GM18867 (cell line): ENCODE results near the gene RMND5B.
"Not testable (repeated sequence)": the region's sequence is repeated elsewhere in the genome, so short reads cannot be mapped to it uniquely, and the experiment has no call there.

ENCODE experiments used
- ATAC-seq: cut with Tn5 transposase; IDR thresholded peaks from one replicate; pipeline ENCODE4 v1.9.1; 2021; ENCODE audit warnings: mild to moderate bottlenecking, moderate library complexity; ENCODE audit not compliant: unreplicated experiment

The RMND5B gene

DNA sequence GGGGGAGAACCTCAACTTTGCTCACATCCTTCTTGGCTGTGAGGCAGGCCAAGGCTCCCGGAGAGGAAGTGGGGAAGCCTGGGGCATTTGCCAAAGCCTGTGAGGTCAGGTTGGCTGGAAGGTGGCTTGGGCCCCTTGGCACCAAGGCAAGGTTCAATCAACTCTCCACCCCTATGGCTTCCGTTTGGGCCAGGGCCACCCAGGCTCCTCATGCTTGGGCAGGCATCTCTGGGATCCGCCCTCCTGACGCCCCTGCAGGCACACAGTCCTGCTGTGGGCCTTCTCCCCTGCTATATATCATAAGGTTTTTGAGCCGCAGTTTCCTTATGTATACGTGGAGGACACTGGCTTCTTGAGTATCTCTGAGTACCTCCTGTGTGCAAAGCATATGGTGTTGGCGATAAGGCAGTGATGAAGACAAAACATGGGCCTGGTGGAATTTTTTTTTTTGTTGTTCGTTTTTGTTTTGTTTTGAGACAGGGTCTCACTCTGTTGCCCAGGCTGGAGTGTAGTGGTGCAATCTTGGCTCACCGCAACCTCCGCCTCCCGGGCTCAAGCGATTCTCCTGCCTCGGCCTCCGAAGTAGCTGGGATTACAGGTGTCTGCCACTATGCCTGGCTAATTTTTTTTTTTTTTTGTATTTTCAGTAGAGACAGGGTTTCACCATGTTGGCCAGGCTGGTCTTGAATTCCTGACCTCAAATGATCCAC is 3.4 kb upstream of the RMND5B start:
- not testable (repeated sequence) for ATAC-seq

DNA sequence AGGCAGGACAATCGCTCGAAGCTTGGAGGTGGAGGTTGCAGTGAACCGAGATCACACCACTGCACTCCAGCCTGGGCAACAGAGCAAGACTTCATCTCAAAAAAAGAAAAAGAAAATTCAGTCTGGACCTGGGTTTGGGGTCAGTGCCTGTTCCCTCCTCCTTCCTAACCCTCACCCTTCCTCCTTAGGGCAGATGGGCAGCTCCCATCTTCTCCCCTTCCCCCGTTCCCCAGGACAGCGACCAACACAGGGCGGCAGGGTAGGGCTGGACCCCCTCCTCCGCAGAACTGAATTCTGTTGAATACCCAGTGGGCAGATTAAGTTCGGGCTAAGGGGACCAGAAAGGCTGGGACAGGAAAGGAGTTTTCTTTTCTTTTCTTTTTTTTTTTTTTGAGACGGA is 1.5 kb upstream of the RMND5B start:
- no peak for ATAC-seq

DNA sequence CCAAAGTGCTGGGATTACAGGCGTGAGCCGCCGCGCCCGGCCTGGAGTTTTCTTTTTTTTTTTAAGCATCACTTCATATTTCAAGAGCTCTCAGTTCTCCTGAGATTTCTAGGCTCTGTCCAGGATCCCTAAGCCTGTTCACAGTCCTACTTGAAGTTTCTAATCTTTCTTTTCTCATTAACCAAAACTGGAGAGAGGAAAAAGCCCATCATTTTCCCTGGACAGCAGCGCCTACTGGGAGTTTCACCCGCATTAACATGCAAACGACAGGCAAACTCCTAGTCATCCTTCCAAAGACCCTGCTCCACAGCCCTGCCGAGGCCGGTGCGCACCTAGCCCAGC is 609 bp upstream of the RMND5B start:
- ATAC-seq: not testable (repeated sequence)

DNA sequence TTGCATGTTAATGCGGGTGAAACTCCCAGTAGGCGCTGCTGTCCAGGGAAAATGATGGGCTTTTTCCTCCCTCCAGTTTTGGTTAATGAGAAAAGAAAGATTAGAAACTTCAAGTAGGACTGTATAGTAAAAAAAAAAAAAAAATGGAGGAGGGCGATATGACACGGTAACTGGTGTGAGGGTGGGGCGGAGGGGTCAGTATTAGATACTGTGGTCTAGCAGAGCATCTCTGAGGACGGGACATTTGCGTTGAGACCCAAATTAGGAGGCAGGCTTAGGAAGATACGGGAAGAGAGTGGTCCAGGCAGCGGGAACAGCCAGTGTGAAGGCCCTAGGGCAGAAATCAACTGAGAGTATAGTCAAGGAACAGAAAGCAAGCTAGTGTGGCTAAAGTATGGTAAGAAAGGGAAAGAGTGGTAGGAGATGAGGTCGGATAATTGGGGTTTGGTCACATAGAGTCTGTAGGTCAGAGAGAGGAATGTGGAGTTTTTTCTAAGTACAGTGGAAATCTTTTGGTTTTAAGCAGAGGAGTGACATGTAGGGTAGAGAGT is 707 bp downstream of the RMND5B start:
- ATAC-seq: no peak

DNA sequence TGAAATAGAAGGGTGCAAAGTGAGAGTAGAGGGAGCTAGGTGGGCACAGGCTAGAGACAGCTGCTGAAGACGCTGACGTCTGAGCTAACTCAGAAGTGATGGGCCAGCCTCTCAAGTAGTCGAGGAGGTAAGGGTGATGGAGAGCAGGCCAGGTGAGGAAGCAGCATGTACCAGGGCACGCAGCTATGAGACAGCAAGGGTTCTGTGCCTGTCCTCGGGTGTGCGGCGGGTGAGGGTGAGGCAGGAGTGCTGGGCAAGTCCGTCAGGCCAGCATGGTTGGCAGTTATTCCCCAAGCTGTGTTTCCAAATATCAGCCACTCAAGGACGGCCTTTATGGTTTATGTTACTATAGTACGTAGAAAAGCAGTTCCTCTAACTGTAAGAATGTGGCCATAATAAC is 6.2 kb downstream of the RMND5B start:
- no peak for ATAC-seq

DNA sequence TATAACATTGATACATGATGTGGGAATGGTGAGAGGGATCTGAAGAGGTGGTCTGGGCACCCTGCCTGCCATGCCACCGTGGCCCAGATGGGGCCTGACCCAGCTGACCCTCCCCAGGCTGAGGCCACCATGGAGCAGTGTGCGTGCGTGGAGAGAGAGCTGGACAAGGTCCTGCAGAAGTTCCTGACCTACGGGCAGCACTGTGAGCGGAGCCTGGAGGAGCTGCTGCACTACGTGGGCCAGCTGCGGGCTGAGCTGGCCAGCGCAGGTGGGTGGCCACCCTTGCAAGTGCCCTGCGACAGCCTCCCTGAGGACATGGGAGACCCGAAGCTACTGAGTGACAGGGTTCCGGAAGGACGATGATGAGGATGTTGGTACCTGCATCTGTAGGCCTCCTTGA is 7.2 kb downstream of the RMND5B start:
- no peak for ATAC-seq

DNA sequence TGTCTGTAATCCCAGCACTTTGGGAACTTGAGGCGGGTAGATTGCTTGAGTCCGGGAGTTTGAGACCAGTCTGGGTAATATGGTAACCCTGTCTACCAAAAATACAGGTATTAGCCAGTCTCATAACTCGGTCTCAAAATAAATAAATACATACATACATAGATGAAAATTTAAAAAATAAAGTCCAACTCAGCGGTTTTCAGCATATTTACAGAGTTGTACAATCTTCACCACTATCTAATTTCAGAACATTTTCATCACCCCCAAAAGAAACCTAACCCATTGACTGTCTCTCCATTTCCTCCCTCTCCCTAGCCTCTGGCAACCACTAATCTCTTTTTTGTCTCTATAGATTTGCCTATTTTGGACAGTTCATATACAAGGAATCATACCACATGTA is 10.7 kb downstream of the RMND5B start:
- no peak for ATAC-seq

DNA sequence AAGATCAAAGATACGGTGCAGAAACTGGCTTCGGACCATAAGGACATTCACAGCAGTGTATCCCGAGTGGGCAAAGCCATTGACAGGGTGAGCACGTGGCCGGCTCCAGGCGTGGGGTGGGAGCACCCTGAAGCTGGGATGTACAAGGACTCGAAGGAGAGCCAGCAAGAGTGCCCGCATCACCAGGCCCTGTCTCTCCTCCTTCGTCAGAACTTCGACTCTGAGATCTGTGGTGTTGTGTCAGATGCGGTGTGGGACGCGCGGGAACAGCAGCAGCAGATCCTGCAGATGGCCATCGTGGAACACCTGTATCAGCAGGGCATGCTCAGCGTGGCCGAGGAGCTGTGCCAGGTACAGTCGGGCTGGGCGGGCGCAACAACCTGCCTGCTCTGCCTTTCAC is 11.8 kb downstream of the RMND5B start:
- ATAC-seq: no peak

DNA sequence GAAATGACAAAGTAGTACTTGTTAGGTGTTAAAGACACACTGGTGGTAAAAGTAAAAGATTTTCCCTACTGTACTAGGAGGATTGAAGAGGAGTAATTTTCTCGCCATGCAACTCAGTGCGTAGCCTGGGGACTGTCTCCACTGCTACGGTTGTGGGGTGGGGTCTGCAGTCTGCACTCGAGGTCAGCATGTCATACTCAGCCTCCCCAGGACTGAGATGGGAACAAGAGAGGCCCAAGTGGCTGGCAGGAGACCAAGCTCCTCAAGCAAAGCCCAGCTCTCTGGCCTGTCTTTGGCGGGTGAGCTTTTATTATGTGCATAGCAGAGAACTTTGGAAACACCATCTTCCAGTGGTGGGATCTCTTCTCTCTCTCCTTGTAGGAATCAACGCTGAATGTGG is 12.4 kb downstream of the RMND5B start:
- no peak for ATAC-seq

DNA sequence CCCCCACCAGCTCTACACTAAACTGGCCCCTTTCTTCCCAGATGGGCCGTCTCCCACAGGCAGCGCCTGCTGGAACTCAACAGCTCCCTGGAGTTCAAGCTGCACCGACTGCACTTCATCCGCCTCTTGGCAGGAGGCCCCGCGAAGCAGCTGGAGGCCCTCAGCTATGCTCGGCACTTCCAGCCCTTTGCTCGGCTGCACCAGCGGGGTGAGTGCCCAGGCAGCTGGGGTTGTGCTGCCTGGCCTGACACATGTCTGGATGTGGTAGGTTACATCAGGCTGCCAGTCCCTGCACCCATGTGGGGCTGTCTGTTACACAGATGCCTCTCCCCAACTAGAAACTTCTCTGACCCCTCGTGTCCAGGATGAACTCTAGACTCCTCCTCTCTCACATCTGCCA is 13.1 kb downstream of the RMND5B start:
- ATAC-seq: no peak

DNA sequence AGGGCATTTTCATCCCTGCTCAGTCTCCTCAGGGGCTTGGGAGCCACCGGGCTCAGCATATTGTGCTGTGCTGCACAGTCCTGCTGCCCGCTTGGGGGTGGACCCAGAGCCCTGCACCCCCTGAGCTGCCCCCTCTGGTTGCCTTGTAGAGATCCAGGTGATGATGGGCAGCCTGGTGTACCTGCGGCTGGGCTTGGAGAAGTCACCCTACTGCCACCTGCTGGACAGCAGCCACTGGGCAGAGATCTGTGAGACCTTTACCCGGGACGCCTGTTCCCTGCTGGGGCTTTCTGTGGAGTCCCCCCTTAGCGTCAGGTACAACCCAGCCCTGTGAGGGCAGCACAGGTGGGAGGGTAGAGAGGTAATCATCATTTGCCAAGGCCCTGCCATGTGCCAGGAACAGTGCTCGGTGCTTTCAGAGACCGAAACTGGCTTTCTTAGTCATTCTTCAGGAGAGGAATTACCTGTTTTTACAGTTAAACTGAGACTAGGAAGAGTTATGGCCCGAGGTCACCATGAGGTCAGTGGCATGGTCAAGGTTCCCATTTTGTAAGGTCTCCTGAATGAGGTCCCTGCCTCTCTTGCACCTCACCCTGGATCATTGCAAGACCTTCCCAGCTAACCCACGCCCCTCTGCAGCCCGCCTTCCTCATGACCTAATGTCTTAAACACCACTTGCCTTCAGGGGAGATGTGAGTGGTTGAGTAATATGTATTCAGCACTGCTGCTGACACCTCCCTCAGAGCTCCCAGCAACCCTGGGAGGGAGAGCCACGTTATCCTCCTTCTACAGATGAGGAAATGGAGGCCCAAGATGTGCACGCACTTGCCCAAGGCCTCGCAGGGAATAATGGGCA is 15.4 kb downstream of the RMND5B start:
- ATAC-seq: no peak

DNA sequence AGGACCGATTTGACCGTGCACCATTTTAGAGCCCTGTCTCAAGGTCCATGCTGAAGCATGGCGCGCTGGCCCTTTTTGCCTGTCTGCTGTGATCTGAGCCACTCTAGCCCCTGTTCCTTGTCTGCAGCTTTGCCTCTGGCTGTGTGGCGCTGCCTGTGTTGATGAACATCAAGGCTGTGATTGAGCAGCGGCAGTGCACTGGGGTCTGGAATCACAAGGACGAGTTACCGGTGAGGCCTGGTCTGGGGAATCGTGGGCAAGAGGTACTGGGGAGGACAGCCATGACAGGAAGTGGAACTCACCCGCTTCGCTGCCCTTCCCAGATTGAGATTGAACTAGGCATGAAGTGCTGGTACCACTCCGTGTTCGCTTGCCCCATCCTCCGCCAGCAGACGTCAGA is 16.6 kb downstream of the RMND5B start:
- ATAC-seq: no peak

DNA sequence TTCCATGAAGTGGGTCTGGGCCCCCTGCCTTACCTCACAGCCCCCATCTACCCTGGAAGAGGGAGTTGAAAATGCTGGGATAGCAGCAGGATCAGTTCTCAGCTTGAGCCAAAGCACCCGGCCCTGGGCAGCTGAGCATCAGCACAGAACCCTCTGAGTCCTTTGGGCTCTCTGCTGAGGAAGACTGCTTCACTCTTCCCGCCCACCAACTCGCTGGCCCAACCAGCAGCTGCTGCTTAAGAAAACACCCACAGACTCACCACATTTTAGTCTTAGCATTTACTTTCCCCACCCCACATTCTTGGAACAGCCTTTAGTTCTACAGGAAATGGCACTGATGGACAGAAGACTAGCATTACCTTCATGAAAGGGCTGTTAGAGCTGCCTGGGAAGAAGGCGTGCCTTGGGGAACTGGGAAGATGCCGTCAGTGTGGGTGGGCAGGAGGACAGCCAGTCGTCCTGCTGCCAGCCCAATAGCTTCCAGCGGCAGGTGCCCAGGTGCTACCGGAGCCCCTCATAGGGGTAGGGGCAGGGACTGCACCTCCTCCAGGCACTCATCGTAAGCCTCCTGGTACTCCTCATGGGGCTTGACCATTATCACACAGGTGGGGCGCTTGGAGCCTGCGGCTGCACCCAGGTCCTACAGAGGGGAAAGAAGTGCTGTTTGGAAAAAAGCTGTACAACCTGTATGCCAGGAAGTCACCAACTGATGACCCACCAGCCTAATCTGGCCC is 18.6 kb downstream of the RMND5B start:
- ATAC-seq: no peak

DNA sequence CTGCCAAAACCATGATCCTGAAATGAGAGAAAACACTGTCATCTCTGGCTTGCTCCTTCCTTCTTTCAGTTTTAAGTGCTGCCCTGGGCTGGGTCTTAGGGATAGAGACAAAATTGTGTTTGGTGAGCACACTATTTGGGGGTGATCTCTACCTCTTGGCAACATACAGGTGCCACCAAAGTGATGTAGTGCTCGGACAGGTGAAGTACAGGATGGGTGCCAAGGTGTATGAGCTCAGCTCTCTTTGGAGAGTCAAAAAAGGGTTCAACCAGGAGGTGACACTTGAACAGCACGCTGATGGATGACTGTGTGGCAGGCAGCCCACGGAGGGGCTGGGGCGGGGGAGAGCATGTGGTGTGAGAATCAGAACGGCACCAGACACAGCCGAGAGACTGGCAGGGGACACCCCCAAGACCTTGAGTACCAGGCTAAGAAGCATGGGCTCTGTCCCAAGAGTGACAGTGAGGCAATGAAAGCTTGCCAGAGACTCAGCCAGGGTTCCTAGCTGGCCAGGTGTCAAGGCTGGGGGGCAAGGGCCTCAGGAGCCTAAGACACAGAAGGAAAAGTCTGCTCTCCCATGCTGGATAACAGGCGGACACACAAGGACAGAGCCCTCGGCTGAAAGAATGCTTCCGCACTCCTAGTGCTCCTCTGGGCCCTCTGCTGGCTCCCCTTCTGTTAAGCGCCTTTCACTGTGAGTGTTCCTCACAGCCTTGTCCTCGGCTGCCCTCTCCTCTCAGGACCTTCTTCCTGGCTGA is 20.3 kb downstream of the RMND5B start:
- ATAC-seq: no peak

DNA sequence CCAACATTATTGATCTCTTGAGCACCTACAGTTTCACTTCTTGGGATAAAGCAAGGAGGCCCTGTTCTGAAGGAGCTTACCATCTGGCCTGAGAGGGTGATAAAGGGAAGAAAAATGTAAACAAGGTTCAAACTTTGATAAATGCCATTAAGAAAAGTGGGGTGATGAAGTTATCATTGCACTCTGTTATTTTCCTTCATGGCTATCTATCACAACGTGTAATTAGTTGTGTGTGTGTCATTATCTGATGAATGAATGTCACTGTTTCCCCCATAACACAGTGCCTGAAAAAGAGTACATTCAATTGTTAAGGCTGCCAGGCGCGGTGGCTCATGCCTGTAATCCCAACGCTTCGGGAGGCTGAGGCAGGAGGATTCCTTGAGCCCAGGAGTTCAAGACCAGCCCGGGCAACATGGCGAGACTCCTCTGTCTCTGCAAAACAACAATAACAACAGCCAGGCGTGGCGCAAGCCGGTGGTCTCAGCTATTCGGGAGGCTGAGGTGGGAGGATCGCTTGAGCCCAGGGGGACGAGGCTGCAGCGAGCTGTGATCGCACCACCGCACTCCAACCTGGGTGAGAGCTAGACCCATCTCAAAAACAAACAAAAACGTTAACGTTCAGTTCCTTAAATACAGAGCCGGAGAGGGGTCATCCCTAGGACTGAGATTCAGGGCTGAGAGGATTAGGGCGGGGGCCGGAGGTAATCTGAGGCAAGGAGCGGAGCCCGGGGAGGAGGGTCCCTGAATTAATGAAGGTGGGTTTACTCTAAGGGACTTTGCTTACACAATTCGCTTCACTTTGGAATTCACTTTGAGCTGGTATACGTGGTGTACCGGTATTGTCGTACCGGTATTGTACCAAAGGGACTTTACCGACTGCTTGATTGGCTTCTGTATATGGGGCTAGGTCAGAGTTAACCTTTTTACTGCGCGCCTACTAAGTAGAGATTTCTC is 22.0 kb downstream of the RMND5B start:
- ATAC-seq: no peak

DNA sequence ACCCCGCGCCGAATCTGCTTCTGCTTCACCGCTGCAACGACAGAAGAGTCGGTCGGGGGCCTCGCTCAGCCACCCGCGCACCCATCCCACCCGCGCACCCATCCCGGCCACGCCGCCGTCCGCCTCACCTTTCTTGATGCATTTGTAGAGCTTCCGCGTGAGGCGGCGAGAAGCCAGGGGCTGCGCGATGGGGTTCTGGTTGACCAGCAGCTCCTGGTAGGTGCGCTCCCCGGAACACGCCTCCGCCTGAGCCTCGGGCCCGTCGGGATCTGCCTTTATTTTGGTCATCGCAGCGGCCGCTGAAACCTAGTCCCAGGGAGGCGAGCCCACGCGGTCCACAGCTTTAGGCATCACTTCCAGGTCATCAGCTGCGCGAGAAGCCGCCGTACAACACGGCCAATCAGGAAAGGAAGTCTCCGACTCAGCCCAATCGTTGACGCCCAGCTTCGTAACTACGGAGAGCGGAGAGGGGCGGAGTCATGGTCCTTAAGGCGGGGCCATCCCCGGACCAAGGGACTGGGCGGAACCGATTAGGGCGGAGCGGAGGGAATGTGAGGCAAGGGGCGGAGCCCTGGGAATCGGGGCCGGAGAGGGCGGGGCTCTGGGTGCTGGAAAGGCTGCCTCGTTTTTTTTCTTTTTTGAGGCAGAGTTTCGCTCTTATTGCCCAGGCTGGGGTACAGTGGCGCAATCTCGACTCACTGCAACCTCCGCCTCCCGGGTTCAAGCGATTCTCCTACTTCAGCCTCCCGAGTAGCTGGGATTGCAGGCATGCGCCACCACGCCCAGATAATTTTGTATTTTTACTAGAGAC is 22.9 kb downstream of the RMND5B start, which contains the start of gene NHP2:
TSS of gene NHP2 (minus strand) at position 356 of the 811 bp plus-strand sequence. CDS start at position 288, 68 bp downstream.
- ATAC-seq: peak; percentile 96

DNA sequence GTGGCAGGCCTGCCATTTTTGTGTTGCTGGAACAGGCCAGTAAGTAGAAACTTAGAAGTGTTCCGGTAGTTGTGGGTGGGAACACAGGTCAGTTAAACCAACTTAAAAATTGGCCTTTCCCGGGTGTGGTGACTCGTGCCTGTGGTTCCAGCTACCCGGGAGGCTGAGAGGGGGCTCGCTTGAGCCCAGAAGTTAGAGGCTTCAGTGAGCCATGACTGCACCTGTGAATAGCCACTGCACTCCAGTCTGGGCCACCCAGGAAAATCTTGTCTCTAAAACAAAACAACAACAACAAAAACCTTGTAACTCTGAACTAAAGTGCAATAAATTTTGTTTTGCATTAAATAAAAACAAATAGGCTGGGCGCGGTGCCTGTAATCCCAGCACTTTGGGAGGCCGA is 24.3 kb downstream of the RMND5B start:
- ATAC-seq: no peak

DNA sequence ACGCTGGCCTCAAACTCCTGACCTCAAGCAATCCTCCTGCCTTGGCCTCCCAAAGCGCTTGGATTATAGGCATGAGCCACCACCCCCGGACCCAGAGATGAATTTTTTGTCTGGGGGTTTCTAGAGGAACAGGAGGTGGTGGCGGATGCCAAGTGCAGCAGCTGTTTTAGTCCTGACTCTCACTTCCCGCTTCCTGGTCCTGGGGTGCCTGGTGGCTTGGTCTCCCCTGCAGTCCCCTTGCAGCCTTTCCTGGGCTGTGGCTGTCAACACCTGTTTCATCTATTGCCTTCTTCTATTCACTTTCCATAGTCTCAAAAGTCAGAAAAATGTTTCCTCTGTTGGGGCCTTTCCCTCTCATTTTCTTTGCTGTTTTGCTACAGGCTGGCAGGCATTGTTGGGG is 29.4 kb downstream of the RMND5B start:
- no peak for ATAC-seq

DNA sequence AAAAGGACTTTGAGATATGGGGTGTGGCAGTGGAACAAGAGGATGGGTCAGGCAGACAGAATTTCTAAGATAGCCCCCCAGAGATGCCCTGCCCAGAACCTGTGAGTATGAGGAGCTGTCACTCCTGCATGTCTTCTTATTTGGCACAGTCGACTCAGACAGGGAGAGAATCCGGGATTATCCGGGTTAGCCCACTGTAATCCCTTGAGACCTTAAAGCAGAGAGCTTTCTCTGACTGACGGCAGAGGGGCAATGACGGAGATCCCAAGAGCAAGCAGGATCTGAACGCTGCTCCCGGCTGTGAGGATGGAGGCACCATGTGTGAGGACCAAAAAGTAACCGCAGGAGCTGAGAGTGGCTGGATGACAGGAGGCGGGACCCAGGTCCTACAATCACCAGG is 31.7 kb downstream of the RMND5B start:
- ATAC-seq: no peak
